Neuronal stem cell (in vitro differentiated cells): ENCODE measurements around the gene PI4K2B.

Source experiments
- DNase-seq: peaks from one replicate; pipeline ENCODE4 v3.0.0-alpha.2; 2013; ENCODE audit warnings: low spot score
- H2AFZ ChIP-seq: one replicate; pipeline ENCODE4 v1.6.1; 2013; ENCODE audit warnings: mild to moderate bottlenecking, low read length, inconsistent platforms
- H2AK5ac ChIP-seq: 2 replicates; pipeline ENCODE4 v1.6.1; 2013; ENCODE audit warnings: low read depth, mild to moderate bottlenecking, inconsistent platforms, low read length, moderate library complexity, mixed read lengths
- H2BK120ac ChIP-seq: 2 replicates; pipeline ENCODE4 v1.6.1; 2013; ENCODE audit warnings: low read depth, mild to moderate bottlenecking, inconsistent platforms, low read length, moderate library complexity, mixed read lengths
- H2BK12ac ChIP-seq: one replicate; pipeline ENCODE4 v1.6.1; 2013; ENCODE audit warnings: low read length, inconsistent platforms
- H2BK15ac ChIP-seq: 2 replicates; pipeline ENCODE4 v1.6.1; 2013; ENCODE audit warnings: mild to moderate bottlenecking, low read length, inconsistent platforms, mixed read lengths
- H2BK5ac ChIP-seq: one replicate; pipeline ENCODE4 v1.6.1; 2013; ENCODE audit warnings: inconsistent platforms, mild to moderate bottlenecking, low read length, moderate library complexity
- H3K14ac ChIP-seq: one replicate; pipeline ENCODE4 v1.6.1; 2013; ENCODE audit warnings: low read length, inconsistent platforms
- H3K18ac ChIP-seq: 2 replicates; pipeline ENCODE4 v1.6.1; 2013; ENCODE audit warnings: low read length, inconsistent platforms
- H3K23ac ChIP-seq: 2 replicates; pipeline ENCODE4 v1.6.1; 2013; ENCODE audit warnings: low read depth, mild to moderate bottlenecking, mixed read lengths, low read length, inconsistent platforms; ENCODE audit not compliant: poor library complexity
- H3K27ac ChIP-seq: replicated peaks from 3 replicates; pipeline ENCODE4 v1.5.1; 2013; ENCODE audit warnings: low read length, inconsistent platforms
- H3K27me3 ChIP-seq, 3 experiments: 2 replicates each; pipeline ENCODE4 v1.6.1; 2013; ENCODE audit warnings: low read length in 3 of 3, mild to moderate bottlenecking in 2 of 3, inconsistent platforms in 1 of 3, low read depth in 1 of 3, mixed read lengths in 1 of 3, moderate library complexity in 1 of 3; ENCODE audit not compliant: control insufficient read depth in 3 of 3, insufficient read depth in 3 of 3
- H3K36me3 ChIP-seq, 2 donors: replicated peaks in 1 of 2; 2 replicates each; pipeline ENCODE4 v1.6.1; 2013; ENCODE audit warnings: low read length in 2 of 2; ENCODE audit not compliant: control insufficient read depth in 2 of 2, insufficient read depth in 2 of 2
- H3K4ac ChIP-seq: 2 replicates; pipeline ENCODE4 v1.6.1; 2013; ENCODE audit warnings: inconsistent platforms, mild to moderate bottlenecking, low read length, moderate library complexity
- H3K4me1 ChIP-seq, 2 donors: 1 replicate in 1 of 2; 2 replicates in 1 of 2; pipeline ENCODE4 v1.6.1; 2013; ENCODE audit warnings: low read length in 2 of 2, low read depth in 1 of 2; ENCODE audit not compliant: control insufficient read depth in 2 of 2, insufficient read depth in 1 of 2
- H3K4me2 ChIP-seq: one replicate; pipeline ENCODE4 v1.6.1; 2013; ENCODE audit warnings: mild to moderate bottlenecking, low read length, inconsistent platforms; ENCODE audit not compliant: insufficient read depth, poor library complexity, severe bottlenecking
- H3K4me3 ChIP-seq, 2 donors: 2 replicates each; pipeline ENCODE4 v1.5.1; 2013; ENCODE audit warnings: low read length in 2 of 2, mild to moderate bottlenecking in 2 of 2, inconsistent platforms in 1 of 2, moderate library complexity in 1 of 2
- H3K79me1 ChIP-seq: one replicate; pipeline ENCODE4 v1.6.1; 2013; ENCODE audit warnings: low read depth, mild to moderate bottlenecking, inconsistent platforms, low read length, moderate library complexity
- H3K9ac ChIP-seq: one replicate; pipeline ENCODE4 v1.6.1; 2013; ENCODE audit warnings: mild to moderate bottlenecking, low read depth, low read length, inconsistent platforms; ENCODE audit not compliant: poor library complexity
- H3K9me3 ChIP-seq, 2 donors: replicated peaks in 1 of 2; 2 replicates each; pipeline versions ENCODE3 to v1.6.1; 2013; ENCODE audit warnings: low read length in 2 of 2, mild to moderate bottlenecking in 2 of 2, inconsistent platforms in 1 of 2, low read depth in 1 of 2, mixed read lengths in 1 of 2, moderate library complexity in 1 of 2; ENCODE audit not compliant: control insufficient read depth in 2 of 2, insufficient read depth in 1 of 2
- H4K8ac ChIP-seq: one replicate; pipeline ENCODE4 v1.6.1; 2013; ENCODE audit warnings: low read depth, mild to moderate bottlenecking, inconsistent platforms, low read length, moderate library complexity
- H4K91ac ChIP-seq: one replicate; pipeline ENCODE4 v1.6.1; 2013; ENCODE audit warnings: low read length, low read depth, mild to moderate bottlenecking, inconsistent platforms; ENCODE audit not compliant: poor library complexity
- WGBS, 2 donors: extraction: QIAGEN DNeasy Blood & Tissue Kit; methylation state at CpG; one replicate each; pipeline ENCODE4 v1.1.7; 2013; ENCODE audit warnings: missing lambda C conversion rate in 2 of 2, mixed read lengths in 1 of 2; ENCODE audit not compliant: insufficient read length in 2 of 2, insufficient replicate concordance in 1 of 2; ENCODE audit errors: extremely low coverage in 2 of 2; 5-methylcytosine and 5-hydroxymethylcytosine counted together

PI4K2B gene

DNA sequence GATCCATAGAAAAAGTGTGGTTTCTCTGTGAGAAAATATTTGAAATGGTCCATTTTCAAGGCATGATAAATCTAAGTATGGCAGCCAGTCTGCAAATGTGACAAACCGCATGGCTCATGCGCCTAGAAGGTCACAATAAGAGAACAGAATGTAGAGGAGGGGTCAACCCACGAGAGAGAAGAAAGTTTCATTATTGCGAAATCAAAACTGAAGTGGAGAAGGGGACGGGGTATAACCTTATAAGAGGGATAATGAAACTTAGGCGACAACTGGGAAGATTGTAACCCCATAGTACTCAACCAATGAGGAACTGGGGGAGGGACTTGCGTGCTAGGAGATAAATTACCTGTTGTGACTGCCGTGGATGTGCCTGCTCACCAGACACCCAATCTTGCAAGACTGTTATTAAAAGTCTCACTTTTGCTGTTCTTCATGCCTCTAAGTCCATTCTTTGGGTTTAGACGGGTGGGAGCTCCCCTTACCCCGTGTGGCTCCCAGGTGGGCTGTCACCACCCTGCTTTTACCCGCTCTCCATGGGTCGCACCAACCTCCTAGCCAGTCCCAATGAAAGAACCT, 57.4 kb downstream of the PI4K2B start:
- Histone ChIP-seq H3K23ac (no peak overlapping the region), H3K4me2 (no peak overlapping the region), H3K4me1 (peaks cover 0 to 8% of the 10 kb centered on the region in 2 donors), H3K36me3 (no peaks in the 10 kb centered on the region), H2AFZ (peak overlapping the region; percentile 53), H3K18ac (peak overlapping the region; percentile 53), H2AK5ac (no peak overlapping the region), H3K9ac (no peak overlapping the region), H3K4me3 (no peak overlapping the region), H2BK5ac (peak overlapping the region; percentile 77), H3K27me3 (no peaks in the 10 kb centered on the region), H3K14ac (peak overlapping the region; percentile 23), H2BK12ac (peak overlapping the region; percentile 25), H3K9me3 (no peaks in the 10 kb centered on the region), H2BK15ac (no peak overlapping the region), H3K27ac (peak overlapping the region; percentile 46), H3K4ac (no peak overlapping the region), H3K79me1 (no peaks in the 10 kb centered on the region), H2BK120ac (peak overlapping the region; percentile 81), H4K8ac (no peak overlapping the region), H4K91ac (no peak overlapping the region)
- no CpG with 5 or more reads among the region's 12 CpGs for WGBS, 2 donors
- DNase-seq = no peak

DNA sequence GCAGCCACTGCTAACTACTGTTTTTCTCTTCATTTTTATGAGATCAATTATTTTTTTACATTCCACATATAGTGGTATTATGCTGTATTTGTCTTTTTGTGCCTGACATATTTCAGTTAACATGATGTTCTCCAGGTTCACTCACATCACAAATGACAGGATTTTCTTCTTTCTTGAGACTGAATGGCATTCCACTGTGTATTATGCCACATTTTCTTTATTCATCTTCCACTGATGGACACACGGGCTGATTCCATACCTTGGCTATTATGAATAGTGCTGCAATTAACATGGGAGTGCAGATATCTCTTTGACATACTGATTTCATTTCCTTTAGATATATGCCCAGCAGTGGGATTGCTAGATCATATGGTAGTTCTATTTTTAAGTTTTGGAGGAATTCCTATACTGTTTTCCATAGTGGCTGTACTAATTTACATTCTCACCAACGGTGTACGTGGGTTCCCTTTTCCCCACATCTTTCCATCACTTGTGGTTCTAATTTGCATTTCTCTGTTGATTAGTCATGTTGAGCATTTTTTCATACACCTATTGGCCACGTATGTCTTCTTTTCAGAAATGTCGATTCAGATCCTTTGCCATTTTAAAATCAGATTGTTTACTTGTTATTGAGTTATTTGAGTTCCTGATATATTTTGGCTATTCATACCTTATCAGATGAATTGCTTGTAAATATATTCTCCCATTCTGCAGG, 63.9 kb downstream of the PI4K2B start:
- no peak overlapping the region for H3K14ac ChIP-seq
- H3K4me2 ChIP-seq = no peak overlapping the region
- no peak overlapping the region for H2BK12ac ChIP-seq
- H3K9ac ChIP-seq = no peak overlapping the region
- no peaks in the 10 kb centered on the region for H3K79me1 ChIP-seq
- H2BK15ac ChIP-seq = no peak overlapping the region
- no peak overlapping the region for H3K4me3 ChIP-seq
- no peak overlapping the region for H3K23ac ChIP-seq
- H2AK5ac ChIP-seq = no peak overlapping the region
- no peaks in the 10 kb centered on the region for H3K36me3 ChIP-seq
- WGBS, 2 donors = no CpG with 5 or more reads among the region's 5 CpGs
- H3K18ac ChIP-seq = no peak overlapping the region
- H3K9me3 ChIP-seq = no peaks in the 10 kb centered on the region
- H2BK120ac ChIP-seq = no peak overlapping the region
- no peaks in the 10 kb centered on the region for H3K27me3 ChIP-seq
- H2BK5ac ChIP-seq = no peak overlapping the region
- no peak overlapping the region for H2AFZ ChIP-seq
- H4K91ac ChIP-seq = no peak overlapping the region
- no peak overlapping the region for H3K27ac ChIP-seq
- DNase-seq = no peak
- H4K8ac ChIP-seq = no peak overlapping the region
- no peak overlapping the region for H3K4ac ChIP-seq
- H3K4me1 ChIP-seq = no peaks in the 10 kb centered on the region

GRCh38 chr4:25299476-25300203, 65.8 kb downstream of the PI4K2B start:
- no peak overlapping the region for H3K27ac ChIP-seq
- H3K4me3 ChIP-seq = no peak overlapping the region
- H2BK15ac ChIP-seq = no peak overlapping the region
- no peak overlapping the region for H3K18ac ChIP-seq
- H3K4ac ChIP-seq = no peak overlapping the region
- H2BK5ac ChIP-seq = no peak overlapping the region
- no peaks in the 10 kb centered on the region for H3K79me1 ChIP-seq
- H4K8ac ChIP-seq = no peak overlapping the region
- no peak overlapping the region for H3K14ac ChIP-seq
- WGBS, 2 donors = no CpG with 5 or more reads among the region's 10 CpGs
- no peaks in the 10 kb centered on the region for H3K4me1 ChIP-seq
- no peak overlapping the region for H2BK120ac ChIP-seq
- no peak for DNase-seq
- no peak overlapping the region for H2BK12ac ChIP-seq
- H4K91ac ChIP-seq = no peak overlapping the region
- H3K4me2 ChIP-seq = no peak overlapping the region
- H3K23ac ChIP-seq = no peak overlapping the region
- no peaks in the 10 kb centered on the region for H3K36me3 ChIP-seq
- no peak overlapping the region for H2AFZ ChIP-seq
- no peaks in the 10 kb centered on the region for H3K9me3 ChIP-seq
- H3K27me3 ChIP-seq = no peaks in the 10 kb centered on the region
- H2AK5ac ChIP-seq = no peak overlapping the region
- H3K9ac ChIP-seq = no peak overlapping the region

- Histone ChIP-seq H4K8ac (no peak overlapping the region), H3K4me1 (no peaks in the 10 kb centered on the region), H2BK15ac (no peak overlapping the region), H3K14ac (no peak overlapping the region), H2BK5ac (no peak overlapping the region), H3K27ac (no peak overlapping the region), H3K9me3 (no peaks in the 10 kb centered on the region), H3K4me3 (no peak overlapping the region), H3K27me3 (no peaks in the 10 kb centered on the region), H3K36me3 (no peaks in the 10 kb centered on the region), H3K9ac (no peak overlapping the region), H3K4me2 (no peak overlapping the region), H3K79me1 (no peaks in the 10 kb centered on the region), H4K91ac (no peak overlapping the region), H2BK120ac (no peak overlapping the region), H3K23ac (no peak overlapping the region), H3K4ac (no peak overlapping the region), H2BK12ac (no peak overlapping the region), H3K18ac (no peak overlapping the region), H2AFZ (no peak overlapping the region), H2AK5ac (no peak overlapping the region)
- whole genome bisulfite sequencing, 2 donors = no CpG with 5 or more reads among the region's 4 CpGs
- DNase-seq = no peak
Observed at GRCh38 chr4:25301471-25301870, 67.6 kb downstream of the PI4K2B start.
